ENCODE data around the gene ITLN1.

Gene ITLN1

GRCh38 chr1:160858097-160858496 is 26.9 kb downstream of the ITLN1 start:
- H3K4me3 ChIP-seq (ENCODE audit: low read depth, low read length), result no peak overlapping the region
- DNase-seq, result no peak

GRCh38 chr1:160855181-160855981 is 29.6 kb downstream of the ITLN1 start:
- H3K4me3 ChIP-seq (ENCODE audit: low read depth, low read length), result no peak overlapping the region
- no peaks in the 10 kb centered on the region for H3K36me3 ChIP-seq
- H3K9me3 ChIP-seq (ENCODE audit: severe bottlenecking), result peaks cover 9% of the 10 kb centered on the region
- TF ChIP-seq CTCF (IDR thresholded peaks at IDR 0.05; ENCODE audit: low read depth, low read length), result no peak
- H3K27ac ChIP-seq, result no peak overlapping the region
- DNase-seq, result no peak
- H3K27me3 ChIP-seq (ENCODE audit: insufficient read depth, low read depth, severe bottlenecking), result peaks cover 91% of the 10 kb centered on the region

More at GRCh38 chr1:160858097-160858496, 26.9 kb downstream of the ITLN1 start:
- no peaks in the 10 kb centered on the region for H3K36me3 ChIP-seq
- no peak overlapping the region for H3K27ac ChIP-seq
- H3K27me3 ChIP-seq (ENCODE audit: insufficient read depth, low read depth, severe bottlenecking), result peaks cover 91% of the 10 kb centered on the region
- no peak for TF ChIP-seq CTCF (IDR thresholded peaks at IDR 0.05; ENCODE audit: low read depth, low read length)
- H3K9me3 ChIP-seq (ENCODE audit: severe bottlenecking), result peaks cover 7% of the 10 kb centered on the region

GRCh38 chr1:160853754-160854153 is 31.2 kb downstream of the ITLN1 start:
- no peak overlapping the region for H3K27ac ChIP-seq
- DNase-seq, result no peak
- peaks cover 88% of the 10 kb centered on the region for H3K27me3 ChIP-seq (ENCODE audit: insufficient read depth, low read depth, severe bottlenecking)
- no peak for TF ChIP-seq CTCF (IDR thresholded peaks at IDR 0.05; ENCODE audit: low read depth, low read length)
- no peaks in the 10 kb centered on the region for H3K36me3 ChIP-seq
- no peak overlapping the region for H3K4me3 ChIP-seq (ENCODE audit: low read depth, low read length)
- peaks cover 9% of the 10 kb centered on the region for H3K9me3 ChIP-seq (ENCODE audit: severe bottlenecking)

- TF ChIP-seq CTCF (IDR thresholded peaks at IDR 0.05; ENCODE audit: low read depth, low read length), result no peak
- Histone ChIP-seq H3K36me3 (no peaks in the 10 kb centered on the region), H3K9me3 (ENCODE audit: severe bottlenecking) (peaks cover 5% of the 10 kb centered on the region), H3K27ac (no peak overlapping the region), H3K4me3 (ENCODE audit: low read depth, low read length) (no peak overlapping the region), H3K27me3 (ENCODE audit: insufficient read depth, low read depth, severe bottlenecking) (peaks cover 88% of the 10 kb centered on the region)
- DNase-seq, result no peak
Measured at GRCh38 chr1:160853014-160853413, 32.0 kb downstream of the ITLN1 start.

GRCh38 chr1:160850993-160851392 is 34.0 kb downstream of the ITLN1 start:
- Histone ChIP-seq H3K36me3 (no peaks in the 10 kb centered on the region), H3K27me3 (ENCODE audit: insufficient read depth, low read depth, severe bottlenecking) (peaks cover 89% of the 10 kb centered on the region), H3K27ac (no peak overlapping the region), H3K9me3 (ENCODE audit: severe bottlenecking) (peaks cover 5% of the 10 kb centered on the region), H3K4me3 (ENCODE audit: low read depth, low read length) (no peak overlapping the region)
- no peak for DNase-seq
- no peak for TF ChIP-seq CTCF (IDR thresholded peaks at IDR 0.05; ENCODE audit: low read depth, low read length)

- TF ChIP-seq CTCF (IDR thresholded peaks at IDR 0.05; ENCODE audit: low read depth, low read length), result no peak
- no peak for DNase-seq
- Histone ChIP-seq H3K4me3 (ENCODE audit: low read depth, low read length) (no peak overlapping the region), H3K27me3 (ENCODE audit: insufficient read depth, low read depth, severe bottlenecking) (peaks cover 87% of the 10 kb centered on the region), H3K36me3 (no peaks in the 10 kb centered on the region), H3K27ac (no peak overlapping the region), H3K9me3 (ENCODE audit: severe bottlenecking) (peaks cover 5% of the 10 kb centered on the region)
Measured at GRCh38 chr1:160850541-160850940, 34.4 kb downstream of the ITLN1 start.

Measured in WERI-Rb-1 (cell line).